GM19193 (cell line): ENCODE data around the gene CAMK2N1.

Experiments
- POLR2A ChIP-seq: IDR thresholded peaks from 4 replicates; pipeline ENCODE4 v1.6.1; 2011; ENCODE audit not compliant: insufficient read depth, insufficient read length; ENCODE audit errors: extremely low read depth

The CAMK2N1 gene

GRCh38 chr1:20484519-20485462, 1.2 kb downstream of the CAMK2N1 start:
- no peak for TF ChIP-seq POLR2A

GRCh38 chr1:20483833-20484518, 2.0 kb downstream of the CAMK2N1 start:
- no peak for TF ChIP-seq POLR2A

GRCh38 chr1:20483098-20483832, 2.7 kb downstream of the CAMK2N1 start:
- no peak for TF ChIP-seq POLR2A

GRCh38 chr1:20481643-20482498, 4.1 kb downstream of the CAMK2N1 start:
- no peak for TF ChIP-seq POLR2A

GRCh38 chr1:20480951-20481617, 4.9 kb downstream of the CAMK2N1 start:
- TF ChIP-seq POLR2A = no peak

GRCh38 chr1:20480243-20480944, 5.6 kb downstream of the CAMK2N1 start:
- no peak for TF ChIP-seq POLR2A

GRCh38 chr1:20479840-20480239, 6.2 kb downstream of the CAMK2N1 start:
- TF ChIP-seq POLR2A = no peak

GRCh38 chr1:20478057-20478635, 7.9 kb downstream of the CAMK2N1 start:
- TF ChIP-seq POLR2A = no peak

GRCh38 chr1:20477348-20478056, 8.5 kb downstream of the CAMK2N1 start:
- TF ChIP-seq POLR2A = no peak

GRCh38 chr1:20476265-20477038, 9.6 kb downstream of the CAMK2N1 start:
- no peak for TF ChIP-seq POLR2A

GRCh38 chr1:20474996-20475395, 11.0 kb downstream of the CAMK2N1 start:
- no peak for TF ChIP-seq POLR2A

- TF ChIP-seq POLR2A = no peak
Measured at GRCh38 chr1:20474333-20474975, 11.6 kb downstream of the CAMK2N1 start.

- TF ChIP-seq POLR2A = no peak
Measured at GRCh38 chr1:20473894-20474293, 12.1 kb downstream of the CAMK2N1 start.
